Kidney epithelial cell (primary cell): Measurements from ENCODE around the gene PBOV1. TPM values are rescaled to one million over a fixed set of nuclear protein-coding genes. Genes with fewer than 3 reads are reported as not detected.

Source experiments
- DNase-seq: peaks from one replicate; pipeline ENCODE4 v3.0.0-alpha.2; 2010; ENCODE audit warnings: low read depth
- H3K27me3 ChIP-seq: 2 replicates; pipeline ENCODE4 v1.6.0; 2011; ENCODE audit warnings: low read length; ENCODE audit not compliant: control insufficient read depth, insufficient read depth
- H3K36me3 ChIP-seq: 2 replicates; pipeline ENCODE4 v1.5.1; 2011; ENCODE audit warnings: low read length; ENCODE audit not compliant: control insufficient read depth, insufficient read depth
- H3K4me3 ChIP-seq: 2 replicates; pipeline ENCODE4 v1.5.1; 2011; ENCODE audit warnings: low read depth, mild to moderate bottlenecking, control low read depth, low read length
- total RNA-seq: library from RNA; depleted of rRNA; stranded (reverse); fragments of >200 nt; gene quantifications from 2 replicates; pipeline ENCODE4 v1.2.3, GENCODE V29; 2015
- TF ChIP-seq, protein P1 (sequence below): IDR thresholded peaks from 2 replicates; pipeline ENCODE4 v1.5.1; 2011; ENCODE audit warnings: mild to moderate bottlenecking, moderate library complexity, low read length, control low read depth, inconsistent platforms; ENCODE audit not compliant: insufficient read depth, poor library complexity, severe bottlenecking

PBOV1 gene
- total RNA-seq, 1 donor from 2014 or later, result not detected

DNA sequence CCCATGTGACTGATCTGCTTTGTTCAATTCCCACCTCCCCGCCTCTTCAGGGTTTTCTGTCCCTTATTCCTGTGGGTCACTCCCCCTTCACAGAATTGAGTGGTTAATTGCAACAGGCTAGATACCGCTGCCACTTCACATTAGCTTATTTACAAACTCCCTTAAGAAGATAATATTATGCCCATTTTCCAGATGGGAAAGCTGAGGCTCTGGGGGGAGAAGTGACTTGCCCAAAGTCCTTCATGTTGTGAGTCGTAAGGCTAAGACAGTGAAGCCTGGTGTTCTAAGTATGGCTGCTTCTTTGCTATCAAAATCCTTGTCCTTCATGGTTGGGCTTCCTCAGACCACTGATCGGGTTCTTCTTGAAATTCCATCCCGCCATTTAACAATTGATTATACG is 39.9 kb upstream of the PBOV1 start:
- H3K27me3 ChIP-seq, result no peaks in the 10 kb centered on the region
- TF ChIP-seq, protein P1, sequence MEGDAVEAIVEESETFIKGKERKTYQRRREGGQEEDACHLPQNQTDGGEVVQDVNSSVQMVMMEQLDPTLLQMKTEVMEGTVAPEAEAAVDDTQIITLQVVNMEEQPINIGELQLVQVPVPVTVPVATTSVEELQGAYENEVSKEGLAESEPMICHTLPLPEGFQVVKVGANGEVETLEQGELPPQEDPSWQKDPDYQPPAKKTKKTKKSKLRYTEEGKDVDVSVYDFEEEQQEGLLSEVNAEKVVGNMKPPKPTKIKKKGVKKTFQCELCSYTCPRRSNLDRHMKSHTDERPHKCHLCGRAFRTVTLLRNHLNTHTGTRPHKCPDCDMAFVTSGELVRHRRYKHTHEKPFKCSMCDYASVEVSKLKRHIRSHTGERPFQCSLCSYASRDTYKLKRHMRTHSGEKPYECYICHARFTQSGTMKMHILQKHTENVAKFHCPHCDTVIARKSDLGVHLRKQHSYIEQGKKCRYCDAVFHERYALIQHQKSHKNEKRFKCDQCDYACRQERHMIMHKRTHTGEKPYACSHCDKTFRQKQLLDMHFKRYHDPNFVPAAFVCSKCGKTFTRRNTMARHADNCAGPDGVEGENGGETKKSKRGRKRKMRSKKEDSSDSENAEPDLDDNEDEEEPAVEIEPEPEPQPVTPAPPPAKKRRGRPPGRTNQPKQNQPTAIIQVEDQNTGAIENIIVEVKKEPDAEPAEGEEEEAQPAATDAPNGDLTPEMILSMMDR, result no peak
- H3K36me3 ChIP-seq, result peaks cover 2% of the 10 kb centered on the region
- H3K4me3 ChIP-seq, result no peak overlapping the region
- DNase-seq, result no peak

DNA sequence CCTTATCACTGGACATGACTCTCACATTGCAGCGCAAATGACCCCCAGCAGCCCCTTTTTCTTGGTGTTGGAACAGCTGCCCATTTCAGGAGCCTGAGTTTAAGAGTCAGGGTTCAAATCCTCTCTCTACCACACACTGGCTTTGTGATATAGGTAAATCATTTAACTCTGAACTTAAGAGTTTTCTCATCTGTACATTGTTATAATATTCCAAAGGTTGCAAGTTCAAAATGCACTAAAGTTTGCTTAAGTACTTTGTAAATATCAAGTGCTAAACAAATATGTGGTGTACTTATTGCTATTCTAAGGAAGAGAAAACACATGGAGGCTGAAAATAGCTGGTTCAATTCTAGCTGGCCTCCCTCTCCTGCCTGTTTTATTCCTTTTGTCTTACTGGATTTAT is 39.3 kb upstream of the PBOV1 start:
- no peaks in the 10 kb centered on the region for H3K27me3 ChIP-seq
- peaks cover 1% of the 10 kb centered on the region for H3K36me3 ChIP-seq
- TF ChIP-seq, protein P1, result no peak
- H3K4me3 ChIP-seq, result no peak overlapping the region
- DNase-seq, result no peak

DNA sequence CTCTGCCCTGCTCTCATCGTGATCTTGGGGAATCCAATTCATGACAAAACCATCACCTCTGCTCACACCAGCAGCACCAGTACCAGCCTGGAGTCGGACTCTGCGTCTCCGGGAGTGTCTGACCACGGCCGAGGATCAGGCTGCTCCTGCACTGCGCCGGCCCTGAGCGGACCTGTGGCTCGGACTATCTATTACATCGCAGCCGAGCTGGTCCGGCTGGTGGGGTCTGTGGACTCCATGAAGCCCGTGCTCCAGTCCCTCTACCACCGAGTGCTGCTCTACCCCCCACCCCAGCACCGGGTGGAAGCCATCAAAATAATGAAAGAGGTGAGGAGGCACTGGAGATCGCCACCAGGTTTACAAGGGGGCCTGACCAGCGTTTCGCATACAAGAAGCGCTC is 37.2 kb upstream of the PBOV1 start:
- Histone ChIP-seq H3K36me3 (peaks cover 1% of the 10 kb centered on the region), H3K4me3 (no peak overlapping the region), H3K27me3 (no peaks in the 10 kb centered on the region)
- TF ChIP-seq, protein P1, result no peak
- DNase-seq, result no peak

DNA sequence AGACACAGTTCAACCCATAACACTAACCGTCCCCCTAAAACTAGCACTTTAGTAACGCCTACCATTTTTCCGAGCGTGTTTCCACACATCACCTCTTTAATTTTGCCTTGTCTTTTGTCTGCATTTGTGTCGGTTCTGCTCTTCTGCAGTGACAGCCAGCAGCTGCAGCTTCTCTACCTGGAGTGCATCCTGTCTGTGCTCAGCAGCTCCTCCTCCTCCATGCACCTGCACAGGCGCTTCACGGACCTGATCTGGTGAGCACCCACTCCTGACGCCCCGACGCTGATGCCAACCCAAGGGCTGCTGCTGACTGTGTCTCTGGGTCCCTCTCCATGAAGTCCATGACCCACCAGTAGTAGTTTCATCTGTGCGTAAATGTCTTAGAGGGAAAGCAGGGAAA is 35.4 kb upstream of the PBOV1 start:
- no peaks in the 10 kb centered on the region for H3K27me3 ChIP-seq
- peaks cover 1% of the 10 kb centered on the region for H3K36me3 ChIP-seq
- TF ChIP-seq, protein P1, result no peak
- no peak for DNase-seq
- no peak overlapping the region for H3K4me3 ChIP-seq

DNA sequence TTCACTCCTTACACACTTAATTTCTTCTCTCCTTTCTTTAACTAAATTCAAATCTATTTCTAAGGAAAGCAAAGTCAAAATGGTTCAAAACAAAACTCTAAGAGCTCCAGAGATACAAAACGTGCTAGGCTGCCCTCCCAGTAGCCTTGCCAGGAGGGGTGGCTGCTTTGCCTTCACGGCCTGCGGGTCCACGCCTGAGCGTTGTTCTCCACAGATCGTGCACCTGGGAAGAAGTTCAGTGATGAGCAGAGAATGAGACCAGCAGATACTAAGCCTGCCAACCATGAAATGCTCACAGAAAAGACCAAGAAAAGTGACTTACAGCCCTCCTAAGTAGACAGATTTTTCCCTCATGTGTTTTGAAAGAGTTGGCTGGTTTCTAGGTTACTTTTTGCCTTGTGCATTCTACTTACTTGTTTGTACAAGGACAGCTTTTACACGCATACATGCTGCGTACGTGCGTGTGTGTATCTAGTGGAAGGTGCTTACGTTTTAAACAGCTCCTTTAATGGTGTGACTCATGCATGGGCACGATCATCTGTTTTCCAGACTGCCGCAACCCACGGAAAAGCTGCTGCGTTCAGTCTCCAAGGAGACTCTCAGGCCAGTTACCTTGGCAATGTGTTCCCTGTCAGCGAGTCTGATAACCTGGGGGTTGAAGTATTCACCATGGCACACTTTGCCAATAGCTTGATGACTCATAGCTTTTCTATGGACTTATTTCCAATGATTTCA is 32.4 kb upstream of the PBOV1 start:
- DNase-seq, result peak; percentile 49
- TF ChIP-seq, protein P1, result no peak
- Histone ChIP-seq H3K36me3 (peaks cover 1% of the 10 kb centered on the region), H3K27me3 (no peaks in the 10 kb centered on the region), H3K4me3 (no peak overlapping the region)

DNA sequence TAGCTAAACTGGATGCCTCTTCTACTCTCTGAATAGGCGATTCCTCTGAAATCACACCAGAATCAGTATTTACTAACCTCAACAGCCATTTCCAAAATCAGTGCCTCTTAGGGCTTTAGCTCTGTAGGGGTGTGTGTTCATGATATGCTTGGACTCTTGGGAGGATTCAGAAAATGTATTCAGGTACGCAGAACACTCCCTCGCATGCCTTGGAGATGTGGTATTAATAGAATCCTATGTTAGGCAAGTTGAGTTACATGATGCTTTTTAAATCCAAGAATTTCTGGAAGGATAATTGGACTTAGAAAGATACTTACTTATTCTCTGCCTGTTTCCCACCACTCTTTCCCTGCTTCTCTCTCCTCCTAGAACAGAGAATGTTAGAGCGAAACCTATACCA is 31.8 kb upstream of the PBOV1 start:
- TF ChIP-seq, protein P1, result no peak
- no peak for DNase-seq
- peaks cover 1% of the 10 kb centered on the region for H3K36me3 ChIP-seq
- H3K4me3 ChIP-seq, result no peak overlapping the region
- no peaks in the 10 kb centered on the region for H3K27me3 ChIP-seq
